ENCODE data around the gene EPB42.

DNA sequence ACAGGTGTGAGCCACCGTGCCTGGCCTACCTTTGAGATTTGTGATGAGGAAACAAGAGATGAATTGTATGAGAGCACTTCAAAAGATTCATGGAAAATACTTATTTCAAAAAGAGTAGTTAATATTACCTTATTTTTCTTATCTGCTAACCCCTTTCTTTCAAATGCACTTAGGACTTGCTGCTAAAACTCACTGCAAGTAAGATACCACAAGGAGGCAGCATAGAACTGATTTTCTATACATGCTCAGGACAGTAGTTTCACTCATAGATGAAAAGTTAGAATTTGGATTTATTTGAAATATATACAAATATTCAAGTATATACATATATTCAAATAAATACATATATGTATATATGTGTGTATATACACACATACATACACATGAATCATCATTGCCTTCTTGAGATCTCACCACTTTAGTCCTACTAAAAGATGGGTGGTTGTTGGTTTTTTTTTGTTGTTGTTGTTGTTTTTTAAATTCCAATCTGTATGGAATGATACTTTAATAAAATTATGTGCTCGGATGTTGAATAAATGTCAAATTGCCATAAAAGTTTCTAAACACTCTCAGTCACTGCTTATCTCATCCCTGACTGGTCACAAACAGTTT lies 33.2 kb downstream of the EPB42 start:
- TF ChIP-seq EZH2 (IDR thresholded peaks at IDR 0.05; ENCODE audit: borderline replicate concordance, low read depth, low read length, poor library complexity, severe bottlenecking), result no peak
- TF ChIP-seq, protein P1, sequence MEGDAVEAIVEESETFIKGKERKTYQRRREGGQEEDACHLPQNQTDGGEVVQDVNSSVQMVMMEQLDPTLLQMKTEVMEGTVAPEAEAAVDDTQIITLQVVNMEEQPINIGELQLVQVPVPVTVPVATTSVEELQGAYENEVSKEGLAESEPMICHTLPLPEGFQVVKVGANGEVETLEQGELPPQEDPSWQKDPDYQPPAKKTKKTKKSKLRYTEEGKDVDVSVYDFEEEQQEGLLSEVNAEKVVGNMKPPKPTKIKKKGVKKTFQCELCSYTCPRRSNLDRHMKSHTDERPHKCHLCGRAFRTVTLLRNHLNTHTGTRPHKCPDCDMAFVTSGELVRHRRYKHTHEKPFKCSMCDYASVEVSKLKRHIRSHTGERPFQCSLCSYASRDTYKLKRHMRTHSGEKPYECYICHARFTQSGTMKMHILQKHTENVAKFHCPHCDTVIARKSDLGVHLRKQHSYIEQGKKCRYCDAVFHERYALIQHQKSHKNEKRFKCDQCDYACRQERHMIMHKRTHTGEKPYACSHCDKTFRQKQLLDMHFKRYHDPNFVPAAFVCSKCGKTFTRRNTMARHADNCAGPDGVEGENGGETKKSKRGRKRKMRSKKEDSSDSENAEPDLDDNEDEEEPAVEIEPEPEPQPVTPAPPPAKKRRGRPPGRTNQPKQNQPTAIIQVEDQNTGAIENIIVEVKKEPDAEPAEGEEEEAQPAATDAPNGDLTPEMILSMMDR (conservative IDR thresholded peaks at IDR 0.05; ENCODE audit: low read depth, low read length), result peak; percentile 71
